ENCODE data around the gene TBX20. TPM values are rescaled to one million over a fixed set of nuclear protein-coding genes. Genes with fewer than 3 reads are reported as not detected.

The TBX20 gene
- total and polyA plus RNA-seq, 2 of the 8 experiments (the other 6 are each of a cell fraction or from before 2014, with no cell fraction given), result 0.08 to 0.26 TPM

DNA sequence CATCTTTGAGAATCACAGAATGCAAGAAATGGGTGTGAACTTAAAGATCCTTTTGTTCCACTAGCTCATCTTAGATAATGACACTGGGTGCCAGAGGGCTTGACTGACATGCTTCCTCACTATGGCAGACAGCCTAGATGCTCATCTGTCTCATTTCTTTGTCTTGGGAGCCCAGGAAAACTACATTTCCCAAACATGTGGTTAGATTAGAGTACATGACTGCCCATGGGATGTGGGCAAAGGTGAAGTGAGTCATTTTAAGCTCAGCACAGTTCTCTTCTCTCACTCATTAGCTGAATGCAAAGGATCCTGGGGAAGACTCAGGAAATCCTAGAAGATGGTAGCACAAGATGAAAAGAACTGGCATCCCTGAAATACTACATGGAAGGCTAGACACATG lies 32.5 kb upstream of the TBX20 start (continued):
- TF ChIP-seq SAP30 (IDR thresholded peaks at IDR 0.05; ENCODE audit: insufficient read depth, insufficient replicate concordance, low read length), result no peak

Data from H1 (cell line).